K562 (cell line): ENCODE results near the gene MED13L. TPM values are rescaled to one million over a fixed set of nuclear protein-coding genes. Genes with fewer than 3 reads are reported as not detected.

Experiments used
- ATAC-seq: fragments of 200-7000 bp; cut with Tn5 transposase; 3 replicates; pipeline ENCODE4 v1.9.1; 2020; ENCODE audit warnings: moderate library complexity
- BruUV-seq: library from RNA; stranded (reverse); fragments of 400-500 nt; replicated peaks from 2 replicates; lab custom pipeline; 2021; lab: Mats Ljungman, UMichigan
- CTCF ChIA-PET: fragments of 300-600 bp; formaldehyde crosslinking; extraction: SDS; loops from one replicate; lab custom pipeline; 2021; ENCODE audit warnings: low intra/inter-chr PET ratio; lab: Yijun Ruan, JAX
- POLR2A ChIA-PET: fragments of 300-600, 350-650 bp; sonication (Branson Sonifier 250); formaldehyde crosslinking; extraction: SDS; loops from one replicate; lab custom pipeline; 2021; ENCODE audit warnings: antibody characterized with exemption, inconsistent platforms; lab: Yijun Ruan, JAX
- DNase-seq, 4 experiments: peaks; one replicate each; pipeline versions ENCODE4 v3.0.0 to v3.0.0-alpha.2; 2011 to 2018; ENCODE audit warnings: low spot score in 3 of 4, mixed read lengths in 3 of 4; ENCODE audit errors: extremely low read depth in 1 of 4
- FAIRE-seq: peaks from 2 replicates; lab custom pipeline; 2011; peaks lifted over from hg19 to GRCh38; lab: Jason Lieb, UNC
- H2AFZ ChIP-seq: 2 replicates; pipeline ENCODE4 v1.6.0; 2011; ENCODE audit warnings: low read depth, low read length, control low read depth, inconsistent platforms
- H3K27ac ChIP-seq: fragments of 200-600 bp; 3 replicates; pipeline ENCODE4 v1.8.0; 2011; ENCODE audit warnings: low read depth, mild to moderate bottlenecking, control low read depth, inconsistent platforms, low read length, moderate library complexity, mixed read lengths; ENCODE audit errors: extremely low read depth
- H3K27me3 ChIP-seq, 2 experiments: fragments of 300-600 bp in 1 of 2; 2 replicates in 1 of 2; 3 replicates in 1 of 2; pipeline versions ENCODE4 v1.6.0 to v1.8.0; 2011; ENCODE audit warnings: inconsistent platforms in 2 of 2, low read length in 2 of 2, mild to moderate bottlenecking in 1 of 2, mixed read lengths in 1 of 2, moderate library complexity in 1 of 2; ENCODE audit not compliant: control insufficient read depth in 2 of 2, insufficient read depth in 2 of 2
- H3K36me3 ChIP-seq: fragments of 300-600 bp; 3 replicates; pipeline ENCODE4 v1.8.0; 2011; ENCODE audit warnings: mild to moderate bottlenecking, low read length, inconsistent platforms; ENCODE audit not compliant: control insufficient read depth, insufficient read depth
- H3K4me1 ChIP-seq, 2 experiments: fragments of 200-600 bp in 1 of 2; replicated peaks in 1 of 2; 2 replicates in 1 of 2; 3 replicates in 1 of 2; pipeline versions ENCODE4 v1.5.1 to v1.8.0; 2011; ENCODE audit warnings: inconsistent platforms in 2 of 2, low read length in 2 of 2, mild to moderate bottlenecking in 1 of 2, mixed read lengths in 1 of 2, moderate library complexity in 1 of 2; ENCODE audit not compliant: control insufficient read depth in 2 of 2, insufficient read depth in 2 of 2
- H3K4me2 ChIP-seq: 2 replicates; pipeline ENCODE4 v1.6.1; 2011; ENCODE audit warnings: low read length, control low read depth, inconsistent platforms, mixed read lengths; ENCODE audit not compliant: insufficient read depth
- H3K4me3 ChIP-seq: fragments of 200-600 bp; sonication (generic), shearing (Covaris generic); 2 replicates; pipeline ENCODE4 v1.5.1; 2016; ENCODE audit warnings: control low read depth, inconsistent platforms
- H3K79me2 ChIP-seq: fragments of 200-600 bp; 3 replicates; pipeline ENCODE4 v1.8.0; 2011; ENCODE audit warnings: low read length, inconsistent platforms; ENCODE audit not compliant: control insufficient read depth, insufficient read depth
- H3K9ac ChIP-seq, 2 experiments: 2 replicates each; pipeline versions ENCODE4 v1.6.0 to v1.6.1; 2011; ENCODE audit warnings: low read depth in 2 of 2, low read length in 2 of 2, control low read depth in 1 of 2, inconsistent platforms in 1 of 2, mild to moderate bottlenecking in 1 of 2, mixed read lengths in 1 of 2; ENCODE audit not compliant: insufficient read depth in 1 of 2
- H3K9me1 ChIP-seq: one replicate; pipeline ENCODE4 v1.6.0; 2011; ENCODE audit warnings: inconsistent platforms, mild to moderate bottlenecking, low read length, moderate library complexity; ENCODE audit not compliant: control insufficient read depth, insufficient read depth
- H3K9me3 ChIP-seq: replicated peaks from 2 replicates; pipeline ENCODE4 v1.5.1; 2011; ENCODE audit warnings: low read depth, low read length, inconsistent platforms; ENCODE audit not compliant: control insufficient read depth, insufficient read depth
- H4K20me1 ChIP-seq: replicated peaks from 2 replicates; pipeline ENCODE4 v1.6.1; 2011; ENCODE audit warnings: low read length, inconsistent platforms, mixed read lengths; ENCODE audit not compliant: control insufficient read depth, insufficient read depth
- BACH1 ChIP-seq: fragments of 200-800 bp; sonication (Bioruptor generic); IDR thresholded peaks from 2 replicates; pipeline ENCODE4 v1.6.1; 2016; ENCODE audit warnings: missing genetic modification characterization, missing compliant biosample characterization
- C11orf30 ChIP-seq: fragments of 450-650 bp; IDR thresholded peaks from 2 replicates; pipeline ENCODE4 v1.6.1; 2016; ENCODE audit warnings: low read depth, mild to moderate bottlenecking
- CEBPB ChIP-seq: fragments of 450-650 bp; IDR thresholded peaks from 2 replicates; pipeline ENCODE4 v1.6.1; 2016; ENCODE audit warnings: missing genetic modification characterization, missing compliant biosample characterization
- CEBPG ChIP-seq, 3 experiments: fragments of 200-800 bp in 1 of 3; sonication (Bioruptor generic) in 1 of 3; sonication (generic) in 1 of 3; formaldehyde crosslinking in 1 of 3; IDR thresholded peaks in 2 of 3; conservative IDR thresholded peaks in 1 of 3; 2 replicates each; pipeline versions ENCODE4 v1.6.1 to v1.8.0; 2016 to 2022; ENCODE audit warnings: missing compliant biosample characterization in 2 of 3, missing genetic modification characterization in 2 of 3, mild to moderate bottlenecking in 1 of 3, missing genetic modification reagents in 1 of 3
- DPF2 ChIP-seq: fragments of 450-650 bp; IDR thresholded peaks from 2 replicates; pipeline ENCODE4 v1.6.1; 2016
- HDAC1 ChIP-seq, 2 experiments: fragments of 450-650 bp; IDR thresholded peaks; 2 replicates each; pipeline ENCODE4 v1.6.1; 2016 to 2017; ENCODE audit warnings: inconsistent platforms in 1 of 2, mild to moderate bottlenecking in 1 of 2, moderate library complexity in 1 of 2
- MAFK ChIP-seq: IDR thresholded peaks from 2 replicates; pipeline ENCODE4 v1.6.1; 2011; ENCODE audit warnings: low read length, improper control_type of control experiment
- NFIX ChIP-seq: fragments of 250-450 bp; sonication (Bioruptor Pico); IDR thresholded peaks from 2 replicates; pipeline ENCODE4 v1.4.0; 2020; ENCODE audit warnings: low read depth, mild to moderate bottlenecking, moderate library complexity
- NR2F6 ChIP-seq: fragments of 450-650 bp; formaldehyde crosslinking; IDR thresholded peaks from 2 replicates; pipeline ENCODE4 v1.4.0; 2020; ENCODE audit warnings: mild to moderate bottlenecking
- PHTF2 ChIP-seq: fragments of 250-450 bp; sonication (Bioruptor Pico); IDR thresholded peaks from 2 replicates; pipeline ENCODE4 v1.5.0; 2021; ENCODE audit warnings: mild to moderate bottlenecking
- POU5F1 ChIP-seq: fragments of 150-350 bp; IDR thresholded peaks from 2 replicates; pipeline ENCODE4 v1.6.1; 2014; ENCODE audit warnings: borderline replicate concordance, low read length, low read depth, mild to moderate bottlenecking; ENCODE audit not compliant: partially characterized antibody
- SMARCA4 ChIP-seq: fragments of 450-650 bp; IDR thresholded peaks from 2 replicates; pipeline ENCODE4 v1.6.1; 2016
- TGIF2 ChIP-seq: sonication (generic); formaldehyde crosslinking; IDR thresholded peaks from 2 replicates; pipeline ENCODE4 v1.8.1; 2022; ENCODE audit warnings: mild to moderate bottlenecking, missing genetic modification reagents, moderate library complexity
- ZBTB1 ChIP-seq: sonication (generic); formaldehyde crosslinking; IDR thresholded peaks from 2 replicates; pipeline ENCODE4 v1.8.1; 2023; ENCODE audit warnings: missing genetic modification reagents, low read depth, mild to moderate bottlenecking, borderline replicate concordance
- ZFP1 ChIP-seq: fragments of 450-650 bp; formaldehyde crosslinking; IDR thresholded peaks from 2 replicates; pipeline ENCODE4 v1.4.0; 2020; ENCODE audit warnings: mild to moderate bottlenecking, mixed read lengths
- ZFP91 ChIP-seq: sonication (generic); formaldehyde crosslinking; IDR thresholded peaks from 2 replicates; pipeline ENCODE4 v1.8.0; 2022; ENCODE audit warnings: mild to moderate bottlenecking, missing genetic modification reagents
- ZNF436 ChIP-seq: fragments of 250-450, 450-650 bp; sonication (Bioruptor Pico); formaldehyde crosslinking; IDR thresholded peaks from 2 replicates; pipeline ENCODE4 v1.7.0; 2020; ENCODE audit warnings: mild to moderate bottlenecking
- WGBS: fragments of 100-300 bp; shearing (Covaris generic); methylation state at CpG from one replicate; pipeline ENCODE4 v1.1.6; 2016; ENCODE audit warnings: low coverage, mixed read lengths; ENCODE audit not compliant: insufficient coverage; ENCODE audit errors: missing lambda C conversion rate; 5-methylcytosine and 5-hydroxymethylcytosine counted together
- in situ Hi-C: fragments of 300-500 bp; cut with MboI; formaldehyde crosslinking; loops from 4 replicates; pipeline ENCODE4 v1.15.0; 2018; ENCODE audit warnings: inconsistent platforms, mixed read lengths
- intact Hi-C: fragments of 100-400 bp; cut with micrococcal nuclease; formaldehyde crosslinking; loops from 2 replicates; pipeline ENCODE4 v1.14.2; 2022
- polyA plus RNA-seq, 8 experiments: library from polyadenylated mRNA; depleted of rRNA in 4 of 8; stranded (reverse) in 5 of 8; unstranded in 3 of 8; fragments of >200 nt; fragmentation: Nextera tagmentation in 2 of 8; fragmentation: Illumina TruSeq in 1 of 8; extraction: Ambion mirVana in 2 of 8; extraction: Trizol in 1 of 8; gene quantifications; 2 replicates each; pipeline versions ENCODE4 v1.2.1 to v1.2.3, GENCODE V29; 2011 to 2014; ENCODE audit warnings: inconsistent platforms in 1 of 8, missing spikeins in 1 of 8
- total RNA-seq, 7 experiments: library from RNA; depleted of rRNA in 6 of 7; stranded (reverse); fragments of >200 nt in 6 of 7; fragmentation: Illumina TruSeq in 2 of 7; extraction: Trizol in 2 of 7; gene quantifications; 2 replicates each; pipeline versions ENCODE4 v1.2.1 to v1.2.3, GENCODE V29; 2011 to 2021; ENCODE audit warnings: low replicate concordance in 1 of 7
- TF ChIP-seq, protein P1 (sequence below), 2 experiments: fragments of 450-650 bp in 1 of 2; sonication (generic) in 1 of 2; formaldehyde crosslinking in 1 of 2; IDR thresholded peaks in 1 of 2; conservative IDR thresholded peaks in 1 of 2; 2 replicates each; pipeline versions ENCODE4 v1.6.1 to v1.8.1; 2016 to 2023; ENCODE audit warnings: mild to moderate bottlenecking in 2 of 2, moderate library complexity in 2 of 2, inconsistent platforms in 1 of 2, missing genetic modification reagents in 1 of 2

Gene MED13L
- total and polyA plus RNA-seq, 9 of the 15 experiments (the other 6 are each of a cell fraction or from before 2014, with no cell fraction given), result 13.4 to 90.3 (median 36.9) TPM

DNA sequence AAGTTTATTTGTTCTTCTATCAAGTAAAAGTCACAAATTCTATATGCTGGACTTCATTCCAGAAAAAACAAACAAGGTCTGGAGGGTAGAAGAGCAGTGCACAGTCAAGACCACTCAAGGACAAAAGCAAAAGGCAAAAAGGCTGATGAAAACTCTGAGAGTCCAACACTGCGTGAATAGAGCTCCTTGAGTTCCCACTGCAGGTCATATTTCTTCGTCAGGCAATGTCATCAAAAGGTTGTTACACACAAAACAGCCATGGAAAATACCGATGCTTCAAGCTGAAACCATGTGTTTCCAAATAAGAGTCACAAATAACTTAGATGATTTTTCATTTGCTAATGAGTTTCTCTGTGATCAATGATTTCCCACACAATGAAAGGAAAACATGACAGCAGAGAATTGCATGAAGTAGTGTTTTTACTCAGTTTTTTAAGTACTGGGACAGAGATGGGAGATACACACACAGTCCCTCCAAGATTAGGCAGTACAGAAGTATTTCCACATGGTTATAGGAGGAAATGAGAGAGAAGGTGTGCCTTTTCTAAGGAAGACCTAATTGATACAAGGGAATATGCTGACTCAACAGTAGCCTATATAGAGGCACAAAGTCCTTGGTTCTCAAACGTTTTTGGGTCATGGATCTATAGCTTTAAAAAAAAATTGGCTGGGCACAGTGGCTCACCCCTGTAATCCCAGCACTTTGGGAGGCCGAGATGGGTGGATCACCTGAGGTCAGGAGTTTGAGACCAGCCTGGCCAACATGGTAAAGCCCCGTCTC, 177.7 kb downstream of the MED13L start (continued):
- TF ChIP-seq MAFK (peak; percentile 80), POU5F1 (no peak), C11orf30 (peak; percentile 88), ZNF436 (no peak)
- TF ChIP-seq, all 486 proteins: peak for 5

DNA sequence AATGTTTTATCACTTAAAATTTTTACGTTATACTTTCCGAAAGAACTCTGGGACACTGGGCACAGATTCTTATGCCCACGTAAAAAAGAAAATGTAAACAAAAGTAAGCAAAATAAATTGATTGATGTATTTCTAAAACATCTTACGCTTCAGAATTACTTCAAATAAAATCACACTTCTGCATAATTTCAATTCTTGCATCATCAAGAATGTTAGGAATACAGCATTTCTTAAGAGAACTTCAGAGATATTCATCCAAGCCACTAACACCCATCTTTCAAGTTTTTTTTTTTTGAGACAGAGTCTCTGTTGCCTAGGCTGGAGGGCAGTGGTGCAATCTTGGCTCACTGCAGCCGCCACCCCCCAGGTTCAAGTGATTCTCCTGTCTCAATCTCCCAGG, 180.6 kb downstream of the MED13L start:
- no TSS peak for BruUV-seq
- TF ChIP-seq BACH1 (tag) (no peak), ZBTB1 (no peak), NR2F6 (CRISPR knock-in tag) (no peak), ZFP1 (no peak), HDAC1 (IDR thresholded peaks at IDR 0.05) (no peak), SMARCA4 (no peak), ZFP91 (no peak), CEBPG (CRISPR knock-in tag; IDR thresholded peaks at IDR 0.05) (no peak), CEBPG (tag; conservative IDR thresholded peaks at IDR 0.05 in 1 of 2, IDR thresholded peaks at IDR 0.05 in 1 of 2) (peak; percentile 38 to 66; a peak in 3 of 4 replicates), CEBPB (tag) (peak; percentile 53), TGIF2 (CRISPR knock-in tag) (no peak), NFIX (CRISPR knock-in tag) (0 out of 2 replicates have a peak, but pooled peaks have one; percentile 19), DPF2 (no peak), PHTF2 (CRISPR knock-in tag) (no peak)
- TF ChIP-seq, protein P1, sequence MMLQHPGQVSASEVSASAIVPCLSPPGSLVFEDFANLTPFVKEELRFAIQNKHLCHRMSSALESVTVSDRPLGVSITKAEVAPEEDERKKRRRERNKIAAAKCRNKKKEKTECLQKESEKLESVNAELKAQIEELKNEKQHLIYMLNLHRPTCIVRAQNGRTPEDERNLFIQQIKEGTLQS (IDR thresholded peaks at IDR 0.05), result peak; percentile 77
- TF ChIP-seq, protein P1 (CRISPR knock-in tag; conservative IDR thresholded peaks at IDR 0.05), result no peak

More for the DNA sequence above, 180.6 kb downstream of the MED13L start:
- ChIA-PET POLR2A (no interaction called here), CTCF (no interaction called here)
- no peaks in the 10 kb centered on the region; the same call in 1 of the 2 replicates for H4K20me1 ChIP-seq
- DNase-seq (no peak), FAIRE-seq (no peak), ATAC-seq (no peak)
- no peak overlapping the region for H3K4me3 ChIP-seq
- no peak overlapping the region for H3K27ac ChIP-seq
- H3K27me3 ChIP-seq, result no peaks in the 10 kb centered on the region
- no peak overlapping the region for H3K4me2 ChIP-seq
- no peak overlapping the region for H2AFZ ChIP-seq
- in situ Hi-C loops, result no loop called here
- over 99% methylated on average over 5 of the region's 5 CpGs for WGBS
- no peak overlapping the region for H3K9ac ChIP-seq
- peaks cover 11% of the 10 kb centered on the region for H3K36me3 ChIP-seq
- intact Hi-C loops, result no loop called here
- H3K4me1 ChIP-seq, result peaks cover 2 to 6% of the 10 kb centered on the region in 2 experiments; a peak in 2 of 5 replicates
- peaks cover 82% of the 10 kb centered on the region for H3K79me2 ChIP-seq
- H3K9me1 ChIP-seq, result no peaks in the 10 kb centered on the region
- no peaks in the 10 kb centered on the region for H3K9me3 ChIP-seq
